GM12892 (cell line): ENCODE measurements around the gene UGT1A6.

Experiments
- POLR2A ChIP-seq: IDR thresholded peaks from 2 replicates; pipeline ENCODE4 v1.6.1; 2011; ENCODE audit warnings: low read depth, low read length, control low read depth
- POLR2AphosphoS5 ChIP-seq: IDR thresholded peaks from 2 replicates; pipeline ENCODE4 v1.6.1; 2011; ENCODE audit warnings: low read depth, low read length, control low read depth
- TAF1 ChIP-seq: IDR thresholded peaks from 2 replicates; pipeline ENCODE4 v1.6.1; 2011; ENCODE audit warnings: low read depth, mild to moderate bottlenecking, control low read depth, low read length, borderline replicate concordance

- TF ChIP-seq POLR2A (no peak), TAF1 (no peak), POLR2AphosphoS5 (no peak)
These were observed 25.9 kb downstream of the UGT1A6 start, which contains the start of gene UGT1A4 for GRCh38 chr2:233718552-233718951.
